ENCODE results near the gene OPTC. TPM values are rescaled to one million over a fixed set of nuclear protein-coding genes. Genes with fewer than 3 reads are reported as not detected.

Gene OPTC
- total RNA-seq, 4 donors from 2014 or later = not detected

GRCh38 chr1:203553496-203553895, 59.5 kb downstream of the OPTC start:
- no peak overlapping the region for H3K4me3 ChIP-seq
- H3K9me3 ChIP-seq = no peaks in the 10 kb centered on the region
- WGBS = 98% methylated on average over 4 of the region's 4 CpGs
- DNase-seq (ENCODE audit: low spot score in 2 of 2) = no peak
- H3K36me3 ChIP-seq = no peaks in the 10 kb centered on the region
- peaks cover 41% of the 10 kb centered on the region for H3K4me1 ChIP-seq
- H3K27ac ChIP-seq = no peak overlapping the region
- no peaks in the 10 kb centered on the region for H3K27me3 ChIP-seq
- no peak for TF ChIP-seq POLR2AphosphoS5 (IDR thresholded peaks at IDR 0.05)
- no peak for TF ChIP-seq EP300 (IDR thresholded peaks at IDR 0.05)
- no peak for TF ChIP-seq CTCF (IDR thresholded peaks at IDR 0.05)
- no peak for TF ChIP-seq POLR2A (IDR thresholded peaks at IDR 0.05)

- H3K4me3 ChIP-seq = no peak overlapping the region
- H3K36me3 ChIP-seq = no peaks in the 10 kb centered on the region
- no peaks in the 10 kb centered on the region for H3K27me3 ChIP-seq
- 85% methylated on average over 3 of the region's 3 CpGs for WGBS
- TF ChIP-seq POLR2A (IDR thresholded peaks at IDR 0.05) (no peak), POLR2AphosphoS5 (IDR thresholded peaks at IDR 0.05) (no peak), EP300 (IDR thresholded peaks at IDR 0.05) (no peak), CTCF (IDR thresholded peaks at IDR 0.05) (no peak)
- no peak for DNase-seq (ENCODE audit: low spot score in 2 of 2)
- H3K4me1 ChIP-seq = peaks cover 42% of the 10 kb centered on the region
- H3K9me3 ChIP-seq = no peaks in the 10 kb centered on the region
- no peak overlapping the region for H3K27ac ChIP-seq
Measured at GRCh38 chr1:203554071-203554470, 60.1 kb downstream of the OPTC start.

- TF ChIP-seq POLR2A (IDR thresholded peaks at IDR 0.05) = no peak
- TF ChIP-seq CTCF (IDR thresholded peaks at IDR 0.05) = no peak
- TF ChIP-seq EP300 (IDR thresholded peaks at IDR 0.05) = no peak
- no peak for TF ChIP-seq POLR2AphosphoS5 (IDR thresholded peaks at IDR 0.05)
- Histone ChIP-seq H3K27me3 (no peaks in the 10 kb centered on the region), H3K4me3 (no peak overlapping the region), H3K36me3 (no peaks in the 10 kb centered on the region), H3K27ac (peak overlapping the region; percentile 78), H3K9me3 (no peaks in the 10 kb centered on the region), H3K4me1 (peaks cover 40% of the 10 kb centered on the region)
- DNase-seq (ENCODE audit: low spot score in 2 of 2) = no peak
- 66% methylated on average over 8 of the region's 8 CpGs for WGBS
Measured at GRCh38 chr1:203555076-203555475, 61.1 kb downstream of the OPTC start.

- TF ChIP-seq EP300 (IDR thresholded peaks at IDR 0.05) = no peak
- no peak for TF ChIP-seq POLR2A (IDR thresholded peaks at IDR 0.05)
- no peak for TF ChIP-seq CTCF (IDR thresholded peaks at IDR 0.05)
- TF ChIP-seq POLR2AphosphoS5 (IDR thresholded peaks at IDR 0.05) = no peak
- Histone ChIP-seq H3K4me1 (peaks cover 40% of the 10 kb centered on the region), H3K9me3 (no peaks in the 10 kb centered on the region), H3K36me3 (no peaks in the 10 kb centered on the region), H3K27me3 (no peaks in the 10 kb centered on the region), H3K27ac (peak overlapping the region; percentile 78), H3K4me3 (peak overlapping the region; percentile 2)
- 74% methylated on average over 7 of the region's 7 CpGs for WGBS
- DNase-seq (ENCODE audit: low spot score in 2 of 2) = no peak
Measured at GRCh38 chr1:203555511-203556046, 61.6 kb downstream of the OPTC start.

- TF ChIP-seq POLR2A (IDR thresholded peaks at IDR 0.05) (peak in 1 of 2 donors; percentile 7), EP300 (IDR thresholded peaks at IDR 0.05) (no peak)
- peak overlapping the region; percentile 2 for H3K4me3 ChIP-seq
- no peaks in the 10 kb centered on the region for H3K27me3 ChIP-seq
- no peaks in the 10 kb centered on the region for H3K9me3 ChIP-seq
- WGBS = 59% methylated on average over 16 of the region's 16 CpGs
- DNase-seq (ENCODE audit: low spot score in 2 of 2) = peak; percentile 88 to 91
- peak overlapping the region; percentile 78 for H3K27ac ChIP-seq
- H3K36me3 ChIP-seq = no peaks in the 10 kb centered on the region
- H3K4me1 ChIP-seq = peaks cover 40% of the 10 kb centered on the region
Measured at GRCh38 chr1:203556047-203556851, 62.3 kb downstream of the OPTC start.

Measured in suprapubic skin (tissue), 4 donors.